ENCODE measurements around the gene SIRPA.

DNA sequence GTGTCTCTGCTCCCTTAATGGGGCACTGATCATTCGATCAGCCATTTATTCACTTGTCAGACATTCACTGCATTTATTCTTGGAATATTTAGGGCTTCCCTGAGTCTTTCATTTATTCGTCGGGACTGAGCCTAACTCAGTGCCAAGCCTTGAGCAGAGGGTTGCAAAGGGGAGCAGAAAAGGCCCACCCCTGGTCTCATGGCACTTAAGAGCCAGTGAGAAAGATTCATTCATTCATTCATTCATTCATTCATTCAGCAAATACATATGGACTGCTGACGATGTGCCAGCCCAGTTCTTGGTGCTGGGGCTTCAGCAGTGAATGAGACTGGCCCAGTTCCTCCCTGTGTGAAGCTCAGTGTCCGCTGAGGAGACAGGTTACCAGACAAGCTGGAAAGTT, 36.6 kb downstream of the SIRPA start:
- no peak for TF ChIP-seq EZH2phosphoT487 (IDR thresholded peaks at IDR 0.05; ENCODE audit: low read depth)
- TF ChIP-seq, protein P1, sequence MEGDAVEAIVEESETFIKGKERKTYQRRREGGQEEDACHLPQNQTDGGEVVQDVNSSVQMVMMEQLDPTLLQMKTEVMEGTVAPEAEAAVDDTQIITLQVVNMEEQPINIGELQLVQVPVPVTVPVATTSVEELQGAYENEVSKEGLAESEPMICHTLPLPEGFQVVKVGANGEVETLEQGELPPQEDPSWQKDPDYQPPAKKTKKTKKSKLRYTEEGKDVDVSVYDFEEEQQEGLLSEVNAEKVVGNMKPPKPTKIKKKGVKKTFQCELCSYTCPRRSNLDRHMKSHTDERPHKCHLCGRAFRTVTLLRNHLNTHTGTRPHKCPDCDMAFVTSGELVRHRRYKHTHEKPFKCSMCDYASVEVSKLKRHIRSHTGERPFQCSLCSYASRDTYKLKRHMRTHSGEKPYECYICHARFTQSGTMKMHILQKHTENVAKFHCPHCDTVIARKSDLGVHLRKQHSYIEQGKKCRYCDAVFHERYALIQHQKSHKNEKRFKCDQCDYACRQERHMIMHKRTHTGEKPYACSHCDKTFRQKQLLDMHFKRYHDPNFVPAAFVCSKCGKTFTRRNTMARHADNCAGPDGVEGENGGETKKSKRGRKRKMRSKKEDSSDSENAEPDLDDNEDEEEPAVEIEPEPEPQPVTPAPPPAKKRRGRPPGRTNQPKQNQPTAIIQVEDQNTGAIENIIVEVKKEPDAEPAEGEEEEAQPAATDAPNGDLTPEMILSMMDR (IDR thresholded peaks at IDR 0.05; ENCODE audit: low read depth, low read length), result no peak
